HG02759 (cell line): ENCODE results near the gene MLIP.
"Not testable (repeated sequence)": the region's sequence is repeated elsewhere in the genome, so short reads cannot be mapped to it uniquely, and the experiment has no call there.

ENCODE experiments used
- ATAC-seq: cut with Tn5 transposase; IDR thresholded peaks from one replicate; pipeline ENCODE4 v1.9.1; 2021; ENCODE audit warnings: mild to moderate bottlenecking, moderate library complexity; ENCODE audit not compliant: unreplicated experiment

Gene MLIP

DNA sequence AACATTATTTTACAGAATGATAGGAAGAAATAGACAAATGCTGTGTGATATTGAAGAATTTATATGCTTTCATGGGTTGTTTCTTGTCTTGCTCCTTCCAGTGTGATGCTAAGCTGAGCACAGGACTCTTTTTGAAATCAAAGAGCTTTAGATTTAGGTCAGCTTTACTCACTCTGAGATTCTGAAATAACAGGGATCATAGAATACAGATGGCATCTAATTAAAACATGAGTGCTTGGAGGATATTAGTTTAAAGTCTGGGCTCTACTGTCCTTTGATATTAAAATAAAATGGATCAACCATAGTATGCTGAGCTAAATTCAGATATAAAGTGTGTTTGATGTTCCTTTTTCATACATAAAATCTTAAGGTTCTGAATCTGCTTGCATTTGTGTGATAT is 29.6 kb downstream of the MLIP start:
- no peak for ATAC-seq

DNA sequence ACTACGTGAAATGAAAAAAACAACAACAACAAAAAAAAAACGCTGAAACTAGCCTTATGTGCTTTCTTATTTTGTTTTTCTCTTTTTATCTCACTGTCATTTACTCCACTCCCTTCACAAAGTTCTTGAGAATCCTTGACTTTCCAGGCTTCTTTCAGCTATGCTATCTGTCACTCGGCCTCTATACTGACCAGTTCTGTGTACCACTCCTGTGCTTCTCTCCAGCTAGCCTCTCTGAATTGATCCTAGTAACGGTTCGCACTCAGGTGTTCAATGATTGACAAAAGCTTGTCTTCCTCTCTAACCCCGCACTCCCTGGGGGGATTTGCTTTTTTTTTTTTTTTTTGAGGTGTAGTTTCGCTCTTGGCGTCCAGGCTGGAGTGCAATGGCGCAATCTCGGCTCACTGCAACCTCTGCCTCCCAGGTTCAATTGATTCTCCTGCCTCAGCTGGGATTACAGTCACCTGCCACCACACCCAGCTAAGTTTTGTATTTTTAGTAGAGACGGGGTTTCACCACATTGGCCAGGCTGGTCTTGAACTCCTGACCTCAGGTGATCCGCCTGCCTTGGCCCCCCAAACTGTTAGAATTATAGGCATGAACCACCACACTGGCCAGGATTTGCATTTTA is 31.8 kb downstream of the MLIP start:
- ATAC-seq, result no peak

GRCh38 chr6:54151861-54152260 is 40.6 kb downstream of the MLIP start:
- ATAC-seq, result no peak

- ATAC-seq, result no peak
These were observed 45.5 kb downstream of the MLIP start for GRCh38 chr6:54156650-54157250.

DNA sequence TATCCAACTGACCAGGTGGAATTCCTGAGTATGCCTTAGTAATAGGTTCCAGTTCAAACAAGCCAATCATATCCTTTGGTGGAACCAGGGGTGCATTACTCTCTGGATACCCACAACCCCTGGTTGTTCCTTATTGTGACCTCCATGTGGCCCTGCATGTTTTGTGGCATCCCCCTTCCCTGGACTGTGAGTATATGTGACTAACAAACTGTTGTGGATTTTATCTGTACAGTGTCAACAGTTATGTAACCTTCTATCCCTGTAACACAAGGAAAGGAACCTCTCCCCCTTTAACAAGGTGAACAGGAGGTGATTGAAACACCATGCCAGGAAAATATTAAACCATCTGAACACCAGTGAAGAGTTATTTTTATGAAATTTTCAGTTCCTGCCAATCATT is 46.2 kb downstream of the MLIP start:
- ATAC-seq, result no peak

DNA sequence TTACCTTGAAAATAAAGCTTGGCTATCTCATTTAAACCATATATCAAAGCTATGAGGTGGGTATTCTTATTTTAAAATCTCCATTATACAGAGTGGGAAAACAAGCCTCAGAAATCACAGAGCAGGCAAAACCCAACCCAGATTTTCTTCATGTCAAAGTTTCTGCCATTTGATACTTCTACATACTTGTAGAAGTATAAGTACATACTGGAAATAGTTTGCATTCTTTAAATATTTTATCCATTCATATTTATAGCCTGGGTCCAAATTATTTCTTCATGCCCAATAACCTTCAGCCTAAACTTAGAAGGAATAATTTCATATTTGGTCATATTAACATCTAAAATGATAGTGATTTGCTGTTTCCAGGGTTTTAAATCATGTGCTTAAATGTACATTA is 61.8 kb downstream of the MLIP start:
- ATAC-seq, result no peak

DNA sequence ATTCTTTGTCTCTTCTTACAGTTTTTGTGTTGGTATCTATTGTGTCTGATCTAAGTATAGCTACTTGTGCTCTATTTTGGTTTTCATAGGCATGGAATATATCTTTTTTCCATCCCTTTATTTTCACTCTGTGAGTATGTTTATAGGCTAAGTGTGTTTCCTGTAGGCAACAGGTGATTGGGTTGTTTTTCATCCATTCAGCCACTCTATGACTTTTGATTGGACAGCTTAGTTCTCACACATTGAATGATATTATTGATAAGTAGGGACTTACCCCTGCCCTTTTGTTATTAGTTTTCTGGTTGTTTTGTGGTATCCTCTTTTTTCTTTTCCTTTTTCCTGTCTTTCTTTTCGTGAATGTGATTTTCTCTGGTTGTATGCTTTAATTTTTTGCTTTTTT is 67.9 kb downstream of the MLIP start:
- no peak for ATAC-seq

DNA sequence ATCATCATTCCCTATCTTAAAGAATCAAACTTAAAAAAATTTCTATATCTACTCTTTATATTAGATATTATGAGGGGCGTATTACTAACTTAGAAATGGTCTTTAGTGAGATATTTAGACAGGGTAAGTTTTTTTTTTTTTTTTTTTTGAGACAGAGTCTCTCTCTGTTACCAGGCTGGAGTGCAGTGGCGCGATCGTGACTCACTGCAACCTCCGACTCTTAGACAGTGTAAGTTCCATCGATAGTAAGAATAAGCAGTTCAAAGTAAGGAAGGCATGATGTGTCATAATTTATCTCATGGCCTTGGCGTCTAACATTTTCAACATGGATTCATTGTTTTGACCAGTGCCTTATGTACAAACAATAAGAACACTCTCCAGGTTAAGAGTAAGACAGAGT is 72.4 kb downstream of the MLIP start:
- no peak for ATAC-seq

- no peak for ATAC-seq
These were observed 74.6 kb downstream of the MLIP start for GRCh38 chr6:54185885-54186284.

DNA sequence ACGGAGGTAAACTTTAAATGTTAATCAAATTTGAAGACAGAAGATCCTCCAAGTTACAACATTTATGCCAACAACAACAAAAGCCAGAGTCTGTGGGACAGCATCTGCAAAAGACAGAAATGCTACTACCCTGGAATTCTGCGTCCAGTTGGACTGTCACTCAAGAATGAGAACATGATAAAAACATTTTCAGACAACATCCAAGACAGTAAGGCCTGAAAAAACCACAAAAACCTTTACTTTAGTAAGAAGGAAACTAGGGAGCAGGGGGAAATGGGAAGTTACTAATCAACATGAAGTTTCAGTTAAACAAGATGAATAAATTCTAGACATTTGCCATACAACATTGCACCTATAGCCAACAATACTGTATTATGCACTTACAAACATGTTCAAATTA is 77.6 kb downstream of the MLIP start:
- ATAC-seq, result no peak

DNA sequence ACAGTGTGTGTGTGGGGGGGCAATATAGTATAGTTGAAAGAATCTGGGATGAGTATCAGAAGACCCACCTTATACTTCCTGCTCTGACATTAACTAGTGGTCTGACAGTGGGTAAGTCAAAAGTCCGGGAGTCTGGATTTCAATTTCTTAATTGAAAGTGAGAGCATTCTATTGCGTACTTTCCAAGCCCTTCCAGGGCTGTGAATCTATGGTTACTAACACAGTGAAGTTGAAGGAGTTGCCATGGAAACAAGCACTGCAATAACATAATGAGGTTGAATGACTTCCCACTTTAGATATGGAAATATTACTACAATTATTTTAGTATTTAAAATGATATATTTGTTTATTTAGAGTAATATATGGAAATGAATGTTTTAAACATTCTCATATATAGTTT is 80.2 kb downstream of the MLIP start:
- no peak for ATAC-seq

GRCh38 chr6:54192993-54193392 is 81.8 kb downstream of the MLIP start:
- no peak for ATAC-seq

DNA sequence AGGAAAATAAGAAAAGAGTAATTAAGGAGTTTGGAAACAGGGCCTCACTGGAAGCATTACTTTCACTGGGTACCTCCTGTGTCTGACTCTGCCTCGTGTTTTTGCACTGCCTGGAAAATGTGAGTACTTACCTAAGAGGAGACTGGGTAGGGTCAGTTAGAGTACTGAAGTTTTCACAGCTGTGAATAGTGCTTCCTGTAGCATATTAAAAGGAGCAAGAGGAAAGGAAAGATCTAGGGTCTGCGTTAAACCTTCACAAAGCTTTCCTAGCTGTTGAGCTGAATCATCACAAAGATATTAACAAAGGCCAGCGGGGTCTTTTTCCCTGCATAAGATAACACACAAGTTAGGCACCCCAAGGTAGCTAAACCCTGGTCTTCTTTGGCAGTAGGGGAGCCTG is 82.3 kb downstream of the MLIP start:
- no peak for ATAC-seq

- ATAC-seq, result no peak
These were observed 82.8 kb downstream of the MLIP start for GRCh38 chr6:54194067-54194466.

DNA sequence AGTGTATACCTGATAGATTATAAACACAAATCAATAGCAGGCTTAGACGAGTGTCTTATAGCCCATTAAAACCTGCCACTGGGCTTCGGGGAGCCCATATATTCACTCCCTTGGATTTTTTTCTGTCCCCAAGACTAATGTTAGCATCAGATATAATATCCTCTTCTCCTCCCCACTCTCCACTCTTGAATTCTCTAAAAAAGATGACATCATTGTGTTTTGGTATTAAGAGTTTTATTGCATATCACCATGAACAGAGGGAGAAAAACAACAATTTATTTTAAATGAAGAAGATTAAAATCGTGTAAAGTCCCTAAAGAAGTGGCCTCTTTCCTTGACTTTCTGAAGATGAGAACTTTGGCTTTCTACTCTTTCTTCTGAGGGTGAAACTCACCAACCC is 84.4 kb downstream of the MLIP start:
- no peak for ATAC-seq

- no peak for ATAC-seq
These were observed 85.7 kb downstream of the MLIP start for GRCh38 chr6:54196905-54197304.

DNA sequence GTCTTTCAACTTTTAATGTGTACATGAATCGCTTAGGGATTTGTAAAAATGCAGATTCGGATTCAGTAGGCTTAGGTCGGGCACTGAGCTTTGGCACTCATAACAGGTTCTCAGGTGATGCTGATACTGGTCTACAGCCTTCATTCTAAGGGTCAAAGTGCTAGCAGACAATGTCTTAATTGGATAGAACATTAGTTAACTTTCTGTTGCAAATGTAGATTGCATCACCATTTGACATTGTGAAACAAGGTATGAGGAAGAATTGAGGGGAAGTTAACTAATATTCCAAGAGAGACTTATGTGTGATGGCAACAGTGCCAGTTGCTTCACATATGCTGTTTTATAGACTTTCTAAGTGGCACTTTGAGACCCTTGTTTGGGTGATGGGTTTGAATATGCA is 86.9 kb downstream of the MLIP start:
- ATAC-seq, result no peak

- ATAC-seq, result not testable (repeated sequence)
These were observed 92.3 kb downstream of the MLIP start for GRCh38 chr6:54203474-54204035.

GRCh38 chr6:54204921-54205591 is 93.8 kb downstream of the MLIP start:
- no peak for ATAC-seq

DNA sequence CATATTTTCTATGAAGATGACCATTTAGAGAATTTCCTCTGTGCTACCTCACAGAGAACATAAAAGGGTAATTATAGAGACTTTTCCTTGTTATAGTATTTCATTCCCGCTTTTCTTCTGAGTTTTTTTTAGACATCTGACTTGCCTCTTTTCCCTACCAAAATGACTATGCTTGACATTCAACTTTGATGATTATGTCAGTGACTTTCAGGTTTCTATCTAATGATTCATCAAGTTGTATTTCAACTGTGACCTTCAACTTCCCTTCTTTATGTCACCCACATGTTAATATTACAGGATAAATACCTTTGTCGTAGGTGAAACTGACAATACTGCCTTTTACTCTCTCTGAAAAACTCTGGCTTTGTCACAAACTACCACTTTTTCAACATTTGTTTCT is 95.3 kb downstream of the MLIP start:
- no peak for ATAC-seq

- not testable (repeated sequence) for ATAC-seq
These were observed 98.7 kb downstream of the MLIP start for GRCh38 chr6:54209983-54210382.

- ATAC-seq, result no peak
These were observed 103.0 kb downstream of the MLIP start for GRCh38 chr6:54214286-54214685.
